Endothelial cell of umbilical vein (primary cell): ENCODE data around the gene CAPNS2. TPM values are rescaled to one million over a fixed set of nuclear protein-coding genes. Genes with fewer than 3 reads are reported as not detected.

Source experiments
- BruUV-seq: library from RNA; stranded (reverse); fragments of 400-500 nt; replicated peaks from 2 replicates; lab custom pipeline; 2021; lab: Mats Ljungman, UMichigan
- CTCF ChIA-PET: fragments of 300-600, 350-600 bp; sonication (Branson Sonifier 250); formaldehyde crosslinking; loops from one replicate; lab custom pipeline; 2021; ENCODE audit warnings: antibody characterized with exemption, inconsistent platforms; lab: Charles Lee
- POLR2A ChIA-PET: fragments of 300-600, 350-600 bp; sonication (Branson Sonifier 250); formaldehyde crosslinking; loops from one replicate; lab custom pipeline; 2021; ENCODE audit warnings: antibody characterized with exemption, inconsistent platforms; lab: Charles Lee
- DNase-seq: peaks from one replicate; pipeline ENCODE4 v3.0.0-alpha.2; 2011; ENCODE audit warnings: low read depth, low spot score
- FAIRE-seq: peaks from 2 replicates; lab custom pipeline; 2011; peaks lifted over from hg19 to GRCh38; lab: Jason Lieb, UNC
- H2AFZ ChIP-seq: 2 replicates; pipeline ENCODE4 v1.6.0; 2012; ENCODE audit warnings: low read depth, low read length, control low read depth, inconsistent platforms
- H3K27ac ChIP-seq: 2 replicates; pipeline ENCODE4 v1.5.1; 2011; ENCODE audit warnings: low read depth, mild to moderate bottlenecking, control low read depth, low read length, moderate library complexity; ENCODE audit not compliant: insufficient read depth
- H3K27me3 ChIP-seq, 2 experiments: 2 replicates each; pipeline versions ENCODE4 v1.6.0 to v1.6.1; 2011; ENCODE audit warnings: low read length in 2 of 2, mixed read lengths in 1 of 2; ENCODE audit not compliant: control insufficient read depth in 2 of 2, insufficient read depth in 2 of 2
- H3K36me3 ChIP-seq, 2 experiments: 2 replicates in 1 of 2; 3 replicates in 1 of 2; pipeline ENCODE4 v1.5.1; 2011; ENCODE audit warnings: low read length in 2 of 2, mild to moderate bottlenecking in 1 of 2, moderate library complexity in 1 of 2; ENCODE audit not compliant: control insufficient read depth in 2 of 2, insufficient read depth in 2 of 2; ENCODE audit errors: extremely low read depth in 1 of 2
- H3K4me1 ChIP-seq: 3 replicates; pipeline ENCODE4 v1.5.1; 2011; ENCODE audit warnings: mild to moderate bottlenecking, low read length; ENCODE audit not compliant: control insufficient read depth, insufficient read depth; ENCODE audit errors: extremely low read depth
- H3K4me2 ChIP-seq: 2 replicates; pipeline ENCODE4 v1.6.1; 2011; ENCODE audit warnings: low read length, control low read depth, mixed read lengths; ENCODE audit not compliant: insufficient read depth
- H3K4me3 ChIP-seq, 3 experiments: fragments of 200-600 bp in 1 of 3; sonication (generic), shearing (Covaris generic) in 1 of 3; replicated peaks in 1 of 3; 2 replicates each; pipeline ENCODE4 v1.5.1; 2011 to 2016; ENCODE audit warnings: control low read depth in 3 of 3, low read length in 3 of 3, mild to moderate bottlenecking in 2 of 3, inconsistent platforms in 1 of 3, low read depth in 1 of 3, moderate library complexity in 1 of 3; ENCODE audit not compliant: insufficient read depth in 1 of 3
- H3K79me2 ChIP-seq: 2 replicates; pipeline ENCODE4 v1.6.0; 2012; ENCODE audit warnings: low read length, inconsistent platforms; ENCODE audit not compliant: control insufficient read depth, insufficient read depth
- H3K9ac ChIP-seq: replicated peaks from 2 replicates; pipeline ENCODE3; 2011; ENCODE audit warnings: low read length, control low read depth; ENCODE audit not compliant: insufficient read depth; ENCODE audit errors: extremely low read depth
- H3K9me1 ChIP-seq: replicated peaks from 3 replicates; pipeline ENCODE4 v1.6.0; 2011; ENCODE audit warnings: mild to moderate bottlenecking, low read length; ENCODE audit not compliant: control insufficient read depth, insufficient read depth; ENCODE audit errors: extremely low read depth
- H3K9me3 ChIP-seq: replicated peaks from 2 replicates; pipeline ENCODE4 v1.5.1; 2012; ENCODE audit warnings: low read length, inconsistent platforms; ENCODE audit not compliant: control insufficient read depth, insufficient read depth
- H4K20me1 ChIP-seq: replicated peaks from 2 replicates; pipeline ENCODE3; 2011; ENCODE audit warnings: mild to moderate bottlenecking, low read length; ENCODE audit not compliant: control insufficient read depth, insufficient read depth; ENCODE audit errors: extremely low read depth
- CTCF ChIP-seq, 2 donors: IDR thresholded peaks; 1 replicate in 1 of 2; 2 replicates in 1 of 2; pipeline ENCODE4 v1.5.1; 2011; ENCODE audit warnings: low read length in 2 of 2, mild to moderate bottlenecking in 2 of 2, moderate library complexity in 2 of 2, control low read depth in 1 of 2, inconsistent platforms in 1 of 2, low read depth in 1 of 2; ENCODE audit not compliant: insufficient read depth in 1 of 2; ENCODE audit errors: extremely low read depth in 1 of 2
- EZH2 ChIP-seq: IDR thresholded peaks from 2 replicates; pipeline ENCODE4 v1.6.1; 2012; ENCODE audit warnings: borderline replicate concordance, low read depth, mild to moderate bottlenecking, moderate library complexity, low read length, inconsistent platforms; ENCODE audit not compliant: severe bottlenecking
- FOS ChIP-seq: IDR thresholded peaks from 2 replicates; pipeline ENCODE4 v1.6.1; 2011; ENCODE audit warnings: mild to moderate bottlenecking, low read length, moderate library complexity, borderline replicate concordance; ENCODE audit not compliant: insufficient read depth
- GATA2 ChIP-seq: IDR thresholded peaks from 2 replicates; pipeline ENCODE4 v1.7.0; 2011; ENCODE audit warnings: low read depth, mild to moderate bottlenecking, moderate library complexity, mixed read lengths, low read length; ENCODE audit not compliant: insufficient read length, insufficient read depth
- JUN ChIP-seq: IDR thresholded peaks from 2 replicates; pipeline ENCODE4 v1.6.1; 2011; ENCODE audit warnings: borderline replicate concordance, low read depth; ENCODE audit not compliant: insufficient read length, insufficient read depth
- MYC ChIP-seq: IDR thresholded peaks from one replicate; pipeline ENCODE4 v1.6.1; 2011; ENCODE audit warnings: mild to moderate bottlenecking, low read depth, low read length
- POLR2A ChIP-seq: IDR thresholded peaks from 2 replicates; pipeline ENCODE4 v1.6.1; 2012; ENCODE audit warnings: low read depth, mild to moderate bottlenecking, control low read depth, low read length
- POLR2AphosphoS5 ChIP-seq: IDR thresholded peaks from 2 replicates; pipeline ENCODE4 v1.6.1; 2012; ENCODE audit warnings: low read depth, mild to moderate bottlenecking, control low read depth, low read length, moderate library complexity; ENCODE audit not compliant: insufficient read depth
- dilution Hi-C: fragments of 300-500 bp; cut with MboI; formaldehyde crosslinking; loops from one replicate; pipeline ENCODE4 v1.15.0; 2019; ENCODE audit warnings: low sequenced_read_pairs; ENCODE audit not compliant: extremely low pct_ligation_motif_present
- intact Hi-C: fragments of 100-400 bp; cut with micrococcal nuclease; formaldehyde crosslinking; loops from one replicate; pipeline ENCODE4 v1.10.0; 2022
- polyA plus RNA-seq, 4 experiments: library from polyadenylated mRNA; depleted of rRNA in 3 of 4; stranded (reverse) in 3 of 4; unstranded in 1 of 4; fragments of >200 nt; gene quantifications; 2 replicates each; pipeline versions ENCODE4 v1.2.1 to v1.2.3, GENCODE V29; 2011 to 2012; ENCODE audit warnings: missing spikeins in 1 of 4
- total RNA-seq: library from RNA; stranded (reverse); gene quantifications from 2 replicates; pipeline ENCODE4 v1.2.3, GENCODE V29; 2021
- TF ChIP-seq, protein P1 (sequence below): IDR thresholded peaks from 2 replicates; pipeline ENCODE4 v1.6.1; 2011; ENCODE audit not compliant: insufficient read depth, insufficient read length

The CAPNS2 gene
- total and polyA plus RNA-seq, 2 donors (not counting 3 experiments of a cell fraction or from before 2014, with no cell fraction given) = 1.4 to 3.2 TPM

DNA sequence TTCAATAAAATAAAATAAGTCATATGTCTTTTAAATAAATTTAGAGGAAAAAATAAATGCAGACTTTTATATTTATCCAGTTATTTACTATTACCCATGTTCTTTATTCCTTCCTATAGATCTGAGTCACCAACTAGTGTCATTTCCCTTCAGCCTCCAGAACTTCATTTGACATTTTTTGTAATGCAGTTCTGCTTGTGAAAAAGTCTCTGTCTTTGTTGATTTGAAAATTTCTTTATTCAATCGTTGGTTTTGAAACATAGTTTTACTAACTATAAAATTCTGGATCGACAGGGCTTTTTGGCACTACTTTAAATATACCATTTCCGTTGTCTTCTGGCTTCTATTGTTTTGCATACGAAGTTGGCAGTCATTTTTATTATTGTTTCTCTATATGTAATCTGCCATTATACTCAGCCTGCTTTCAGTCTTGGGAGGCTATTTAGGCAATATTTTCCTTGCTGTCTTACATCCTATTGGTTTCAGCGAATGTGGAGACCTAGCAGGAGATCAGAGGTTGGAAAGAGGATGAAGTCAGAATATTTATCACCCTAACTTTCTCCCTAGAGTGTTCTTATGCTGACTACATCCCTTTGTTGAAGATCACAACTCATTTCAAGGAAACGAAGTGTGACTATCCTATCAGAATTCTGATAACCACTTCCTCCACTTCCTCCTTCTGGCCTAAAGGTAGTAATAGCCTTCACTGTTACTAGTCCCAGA is 47.3 kb downstream of the CAPNS2 start:
- Histone ChIP-seq H3K9me1 (no peaks in the 10 kb centered on the region), H3K27ac (peak overlapping the region; percentile 64), H3K9ac (peak overlapping the region; percentile 30), H3K4me1 (peaks cover 22% of the 10 kb centered on the region), H3K9me3 (no peaks in the 10 kb centered on the region), H2AFZ (peak overlapping the region; percentile 14), H3K27me3 (no peaks in the 10 kb centered on the region), H4K20me1 (no peaks in the 10 kb centered on the region), H3K79me2 (no peaks in the 10 kb centered on the region), H3K4me2 (peak overlapping the region; percentile 62), H3K4me3 (peak overlapping the region in 1 of 3 experiments; percentile 18), H3K36me3 (no peaks in the 10 kb centered on the region)
- TF ChIP-seq FOS (peak; percentile 70), POLR2A (no peak), GATA2 (peak; percentile 55), MYC (no peak), POLR2AphosphoS5 (no peak), CTCF (IDR thresholded peaks at IDR 0.05; ENCODE audit: extremely low read depth in 1 of 2, insufficient read depth in 1 of 2, low read depth in 1 of 2, low read length in 2 of 2) (no peak), EZH2 (no peak), JUN (no peak)
- TF ChIP-seq, protein P1, sequence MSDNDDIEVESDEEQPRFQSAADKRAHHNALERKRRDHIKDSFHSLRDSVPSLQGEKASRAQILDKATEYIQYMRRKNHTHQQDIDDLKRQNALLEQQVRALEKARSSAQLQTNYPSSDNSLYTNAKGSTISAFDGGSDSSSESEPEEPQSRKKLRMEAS = no peak
- ChIA-PET CTCF (no interaction called here), POLR2A (no interaction called here)
- peak; percentile 72 for DNase-seq
- intact Hi-C loops (loop anchor here (1.0 kb wide), 2 partner anchors 49 to 54 kb away; no protein-coding TSS in a partner anchor), dilution Hi-C loops (no loop called here)
- BruUV-seq = TSS peak; percentile 76
- FAIRE-seq = peak; percentile 40
